ENCODE data around the gene P2RY6.

P2RY6 gene

GRCh38 chr11:73236854-73237253 is 35.3 kb upstream of the P2RY6 start:
- Histone ChIP-seq H3K36me3 (ENCODE audit: insufficient read depth) (no peaks in the 10 kb centered on the region), H3K27me3 (ENCODE audit: insufficient read depth, low read depth) (no peaks in the 10 kb centered on the region), H2AFZ (ENCODE audit: low read depth) (no peak overlapping the region), H3K4me3 (IDR thresholded peaks at IDR 0.05; ENCODE audit: insufficient read depth, low read depth, low read length) (no peak overlapping the region), H3K4me2 (no peak overlapping the region), H3K27ac (no peak overlapping the region), H3K79me2 (ENCODE audit: insufficient read depth, low read depth) (no peaks in the 10 kb centered on the region), H3K4me1 (ENCODE audit: low read depth, poor library complexity, severe bottlenecking) (peaks cover 8% of the 10 kb centered on the region), H4K20me1 (ENCODE audit: insufficient read depth) (no peaks in the 10 kb centered on the region), H3K9ac (no peak overlapping the region)
- TF ChIP-seq CTCF (conservative IDR thresholded peaks at IDR 0.05; ENCODE audit: low read depth, low read length) = peak; percentile 75

GRCh38 chr11:73237471-73238290 is 34.5 kb upstream of the P2RY6 start:
- no peak overlapping the region for H3K9ac ChIP-seq
- no peaks in the 10 kb centered on the region for H4K20me1 ChIP-seq (ENCODE audit: insufficient read depth)

GRCh38 chr11:73239111-73239521 is 33.0 kb upstream of the P2RY6 start:
- no peak overlapping the region for H3K9ac ChIP-seq
- H3K4me3 ChIP-seq (IDR thresholded peaks at IDR 0.05; ENCODE audit: insufficient read depth, low read depth, low read length) = no peak overlapping the region
- no peak overlapping the region for H2AFZ ChIP-seq (ENCODE audit: low read depth)
- H3K27ac ChIP-seq = no peak overlapping the region
- no peaks in the 10 kb centered on the region for H3K36me3 ChIP-seq (ENCODE audit: insufficient read depth)
- H3K79me2 ChIP-seq (ENCODE audit: insufficient read depth, low read depth) = no peaks in the 10 kb centered on the region
- no peak overlapping the region for H3K4me2 ChIP-seq
- no peaks in the 10 kb centered on the region for H3K27me3 ChIP-seq (ENCODE audit: insufficient read depth, low read depth)
- peaks cover 18% of the 10 kb centered on the region for H3K4me1 ChIP-seq (ENCODE audit: low read depth, poor library complexity, severe bottlenecking)
- H4K20me1 ChIP-seq (ENCODE audit: insufficient read depth) = no peaks in the 10 kb centered on the region
- no peak for TF ChIP-seq CTCF (conservative IDR thresholded peaks at IDR 0.05; ENCODE audit: low read depth, low read length)

More at GRCh38 chr11:73237471-73238290, 34.5 kb upstream of the P2RY6 start:
- no peaks in the 10 kb centered on the region for H3K79me2 ChIP-seq (ENCODE audit: insufficient read depth, low read depth)
- H3K36me3 ChIP-seq (ENCODE audit: insufficient read depth) = no peaks in the 10 kb centered on the region
- H3K4me3 ChIP-seq (IDR thresholded peaks at IDR 0.05; ENCODE audit: insufficient read depth, low read depth, low read length) = no peak overlapping the region
- no peak overlapping the region for H3K4me2 ChIP-seq
- TF ChIP-seq CTCF (conservative IDR thresholded peaks at IDR 0.05; ENCODE audit: low read depth, low read length) = no peak
- no peak overlapping the region for H2AFZ ChIP-seq (ENCODE audit: low read depth)
- H3K4me1 ChIP-seq (ENCODE audit: low read depth, poor library complexity, severe bottlenecking) = peaks cover 15% of the 10 kb centered on the region
- no peak overlapping the region for H3K27ac ChIP-seq
- H3K27me3 ChIP-seq (ENCODE audit: insufficient read depth, low read depth) = no peaks in the 10 kb centered on the region

GRCh38 chr11:73239571-73240189 is 32.5 kb upstream of the P2RY6 start:
- Histone ChIP-seq H3K4me1 (ENCODE audit: low read depth, poor library complexity, severe bottlenecking) (peaks cover 18% of the 10 kb centered on the region), H3K4me3 (IDR thresholded peaks at IDR 0.05; ENCODE audit: insufficient read depth, low read depth, low read length) (no peak overlapping the region), H3K27me3 (ENCODE audit: insufficient read depth, low read depth) (no peaks in the 10 kb centered on the region), H3K27ac (no peak overlapping the region), H3K9ac (no peak overlapping the region), H3K4me2 (no peak overlapping the region), H4K20me1 (ENCODE audit: insufficient read depth) (no peaks in the 10 kb centered on the region), H2AFZ (ENCODE audit: low read depth) (no peak overlapping the region), H3K36me3 (ENCODE audit: insufficient read depth) (no peaks in the 10 kb centered on the region), H3K79me2 (ENCODE audit: insufficient read depth, low read depth) (no peaks in the 10 kb centered on the region)
- no peak for TF ChIP-seq CTCF (conservative IDR thresholded peaks at IDR 0.05; ENCODE audit: low read depth, low read length)
